KG1 (cell line): ENCODE data around the gene THADA.

Experiments used
- DNase-seq: peaks from one replicate; lab custom pipeline; 2025; lab: John Stamatoyannopoulos, UW

Gene THADA

DNA sequence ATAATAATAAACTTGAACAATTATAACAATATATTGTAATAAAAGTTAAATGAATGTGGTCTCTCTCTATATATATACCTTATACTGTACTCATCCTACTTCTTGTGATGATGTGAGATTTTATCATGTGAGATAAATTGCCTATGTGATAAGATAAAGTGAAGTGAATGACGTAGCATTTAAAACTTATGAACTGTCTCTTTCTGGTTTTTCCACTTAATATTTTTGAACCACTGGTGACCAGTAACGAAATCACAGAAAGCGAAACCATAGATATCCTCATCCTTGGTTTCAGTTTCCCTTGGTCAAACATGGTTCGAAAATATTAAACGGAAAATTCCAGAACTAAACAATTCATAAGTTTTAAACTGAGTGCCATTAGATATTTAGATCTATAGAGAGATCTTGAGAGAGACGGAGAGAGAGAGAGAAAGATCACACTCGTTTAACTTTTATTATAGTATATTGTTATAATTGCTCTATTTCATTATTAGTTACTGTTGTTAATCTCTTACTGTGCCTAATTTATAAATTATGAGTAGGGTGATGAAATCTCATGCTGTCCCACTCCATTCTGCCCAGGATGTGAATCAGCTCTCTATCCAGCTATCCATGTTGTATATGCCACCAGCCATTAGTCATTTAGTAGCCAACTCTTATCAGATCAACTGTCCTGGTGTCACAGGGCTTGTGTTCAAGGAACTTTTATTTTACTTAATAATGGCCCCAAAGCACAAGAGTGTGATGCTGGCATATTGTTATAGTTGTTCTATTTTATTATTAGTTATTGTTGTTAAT is 156.8 kb downstream of the THADA start:
- no peak for DNase-seq

DNA sequence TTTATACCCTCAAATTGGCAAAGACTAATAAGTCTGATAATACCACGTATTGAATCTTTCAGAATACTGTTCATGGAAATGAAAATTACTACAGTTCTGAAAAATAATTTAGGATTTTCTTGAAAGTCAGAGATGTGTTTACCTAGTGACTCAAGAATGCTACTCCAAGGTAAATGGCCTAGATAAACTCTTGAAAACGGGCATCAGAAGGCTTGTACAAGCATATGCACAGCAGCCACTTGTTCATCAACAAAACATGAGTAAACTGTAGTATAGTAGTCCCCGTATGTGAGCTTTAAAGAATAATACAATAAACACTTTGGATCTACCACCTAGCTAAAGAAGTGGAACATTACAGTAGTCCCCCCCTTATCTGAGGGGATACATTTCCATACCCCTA is 157.5 kb downstream of the THADA start:
- no peak for DNase-seq

DNA sequence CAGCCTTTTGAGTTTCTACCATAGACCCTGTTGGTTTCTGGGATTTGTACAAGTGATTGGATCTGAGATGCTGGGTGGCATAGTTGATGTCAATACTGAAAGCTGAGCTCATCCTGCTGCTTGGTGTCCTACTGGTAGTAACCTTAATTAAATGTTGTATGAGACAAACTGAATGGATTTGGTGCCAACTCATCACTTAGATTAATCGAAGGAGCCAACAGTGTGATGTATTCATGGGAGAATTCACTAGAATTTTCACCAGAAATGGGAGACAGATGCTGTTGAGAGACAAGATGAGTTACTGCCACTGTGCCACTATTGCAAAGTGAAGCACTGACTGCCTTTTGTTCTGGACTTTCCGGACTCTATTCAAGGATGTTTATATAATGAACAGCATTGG is 158.5 kb downstream of the THADA start:
- no peak for DNase-seq

DNA sequence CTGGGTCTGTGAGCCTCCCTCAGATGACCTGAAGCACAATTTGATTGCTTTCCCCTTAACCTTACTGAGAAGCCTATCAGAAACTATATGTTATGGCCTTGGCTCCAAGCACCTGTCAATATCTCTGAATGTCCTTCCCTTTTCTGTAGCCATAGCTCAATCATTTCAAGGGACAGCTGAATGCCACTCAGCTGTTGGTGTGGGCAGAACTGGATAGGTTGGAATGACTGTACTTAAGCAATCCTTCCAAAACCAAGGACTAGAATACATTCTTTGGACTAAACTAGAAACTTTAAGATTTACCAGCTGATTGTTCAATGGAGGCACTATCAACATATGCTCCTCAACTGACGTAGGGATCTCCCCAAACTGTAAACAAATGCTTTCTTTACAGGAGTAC is 159.4 kb downstream of the THADA start:
- DNase-seq: no peak

DNA sequence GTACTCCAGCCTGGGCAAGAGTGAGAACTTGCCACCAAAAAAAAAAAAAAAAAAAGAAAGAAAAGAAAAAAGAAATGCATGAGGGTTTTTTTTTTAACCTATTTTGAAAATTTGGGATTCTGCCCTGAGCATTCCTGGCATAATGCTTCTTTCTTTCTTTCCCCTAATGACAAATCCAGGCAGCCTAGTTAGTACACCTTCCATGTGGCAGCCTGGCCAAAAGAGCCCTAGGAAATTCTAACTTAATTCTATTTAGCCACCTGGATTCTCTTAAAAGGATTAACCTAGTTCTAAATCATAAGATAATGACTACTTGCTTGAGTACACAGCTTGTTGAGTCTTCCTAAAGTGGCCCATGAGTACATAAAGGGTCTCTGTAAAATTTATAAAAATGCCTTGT is 160.1 kb downstream of the THADA start:
- no peak for DNase-seq

DNA sequence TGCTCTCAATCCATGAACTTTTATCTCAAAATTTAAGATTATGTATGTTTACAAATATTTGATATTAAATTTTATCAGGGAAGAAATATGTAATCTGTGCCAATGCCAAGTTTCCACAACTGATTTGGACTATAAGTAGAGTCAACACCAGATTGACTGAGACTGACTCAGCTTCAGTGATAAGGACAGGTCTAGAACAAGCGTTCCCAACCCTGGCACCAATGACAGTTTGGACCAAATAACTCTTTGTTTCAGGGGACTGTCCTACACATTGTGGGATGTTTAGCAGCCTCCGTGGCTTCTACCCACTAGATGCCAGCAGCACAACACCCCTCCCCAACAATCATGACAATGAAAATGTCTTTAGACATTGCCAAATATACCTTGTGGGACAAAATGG is 165.3 kb downstream of the THADA start:
- no peak for DNase-seq

DNA sequence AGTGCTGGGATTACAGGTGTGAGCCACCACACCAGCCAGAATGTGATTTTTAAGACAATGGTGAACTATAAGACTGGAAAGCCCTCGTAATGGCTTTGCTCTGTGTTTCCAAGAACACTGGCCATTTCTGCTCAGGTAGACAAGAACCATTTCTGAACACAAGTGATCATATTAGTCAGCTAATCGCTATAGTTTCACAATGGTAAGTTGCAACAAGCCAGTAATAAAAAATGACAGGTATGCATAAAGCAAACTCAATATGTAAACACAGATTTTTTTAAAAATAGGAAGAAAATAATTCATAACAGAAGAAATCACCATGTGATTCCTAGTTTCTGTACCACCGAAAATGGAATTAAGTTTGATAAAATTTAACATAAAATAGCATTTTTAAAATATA is 166.5 kb downstream of the THADA start:
- DNase-seq: no peak

DNA sequence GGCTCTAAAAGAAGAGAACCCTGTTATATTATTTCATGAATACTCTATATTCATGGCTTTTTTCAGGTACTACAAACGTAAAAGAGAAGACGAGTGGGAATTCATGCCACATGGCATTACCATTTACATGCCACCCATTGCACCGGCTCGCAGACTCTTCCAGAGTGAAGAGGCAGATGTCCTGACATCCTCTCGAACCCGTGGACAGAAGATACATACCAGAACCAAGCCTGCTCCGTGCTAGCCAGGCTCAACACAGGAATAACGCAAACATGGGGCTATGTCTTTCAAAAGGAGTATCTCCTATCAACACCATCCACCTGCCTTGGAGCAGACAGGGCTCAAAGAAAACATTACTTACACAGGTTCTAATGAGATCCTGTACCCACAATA is 168.8 kb downstream of the THADA start:
- no peak for DNase-seq

DNA sequence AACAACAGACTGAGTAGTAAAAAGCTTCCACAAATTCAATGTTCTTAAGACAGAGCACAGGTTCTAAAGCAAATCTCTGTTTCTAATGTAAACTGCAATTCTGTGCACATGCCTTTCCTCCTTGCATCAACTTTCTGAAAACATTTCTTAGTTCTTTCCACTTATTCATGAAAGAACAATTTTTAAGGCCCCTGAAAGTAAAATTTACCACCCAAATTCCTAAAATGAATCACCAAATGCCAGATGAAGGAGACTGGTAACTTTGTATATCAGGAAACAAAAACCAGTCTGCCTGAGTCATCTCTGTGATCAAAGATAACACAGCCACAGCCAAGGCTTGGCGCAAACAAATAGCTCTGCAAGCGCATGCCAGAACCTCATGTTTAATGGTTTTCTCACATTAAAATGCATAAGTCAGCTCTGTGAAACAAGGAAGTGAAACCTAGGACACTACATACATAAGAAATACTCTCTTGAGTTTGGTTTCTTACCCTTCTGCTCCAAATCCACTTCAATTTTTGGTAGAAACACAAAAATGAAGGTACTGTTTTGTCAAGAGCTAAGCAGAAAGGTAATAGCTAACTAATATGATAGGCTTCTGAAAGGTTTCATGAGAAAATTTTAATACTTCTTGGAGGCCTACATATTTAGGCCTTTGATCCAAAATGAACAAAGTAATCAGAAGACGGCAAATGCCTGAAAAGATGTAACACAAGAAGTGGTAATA is 169.4 kb downstream of the THADA start:
- DNase-seq: peak; percentile 65

DNA sequence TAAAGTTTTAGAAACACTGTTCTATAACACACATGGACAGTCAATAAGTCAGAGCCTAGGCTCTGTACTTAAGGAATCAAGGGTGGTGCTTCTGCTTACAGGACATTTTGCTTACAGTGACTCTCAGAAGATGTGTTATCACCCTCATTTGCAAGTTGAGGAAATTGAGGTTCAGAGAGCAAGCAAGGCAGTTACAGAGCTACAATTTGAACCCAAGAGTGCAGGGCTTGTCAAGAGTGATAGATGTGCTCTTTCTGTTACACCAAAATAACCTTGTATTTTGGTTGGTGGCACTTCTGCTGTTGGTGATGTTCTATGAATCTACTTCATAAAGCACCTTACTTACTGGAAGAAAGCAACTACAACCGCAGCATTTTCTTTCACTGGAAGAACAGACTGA is 170.2 kb downstream of the THADA start:
- DNase-seq: no peak

DNA sequence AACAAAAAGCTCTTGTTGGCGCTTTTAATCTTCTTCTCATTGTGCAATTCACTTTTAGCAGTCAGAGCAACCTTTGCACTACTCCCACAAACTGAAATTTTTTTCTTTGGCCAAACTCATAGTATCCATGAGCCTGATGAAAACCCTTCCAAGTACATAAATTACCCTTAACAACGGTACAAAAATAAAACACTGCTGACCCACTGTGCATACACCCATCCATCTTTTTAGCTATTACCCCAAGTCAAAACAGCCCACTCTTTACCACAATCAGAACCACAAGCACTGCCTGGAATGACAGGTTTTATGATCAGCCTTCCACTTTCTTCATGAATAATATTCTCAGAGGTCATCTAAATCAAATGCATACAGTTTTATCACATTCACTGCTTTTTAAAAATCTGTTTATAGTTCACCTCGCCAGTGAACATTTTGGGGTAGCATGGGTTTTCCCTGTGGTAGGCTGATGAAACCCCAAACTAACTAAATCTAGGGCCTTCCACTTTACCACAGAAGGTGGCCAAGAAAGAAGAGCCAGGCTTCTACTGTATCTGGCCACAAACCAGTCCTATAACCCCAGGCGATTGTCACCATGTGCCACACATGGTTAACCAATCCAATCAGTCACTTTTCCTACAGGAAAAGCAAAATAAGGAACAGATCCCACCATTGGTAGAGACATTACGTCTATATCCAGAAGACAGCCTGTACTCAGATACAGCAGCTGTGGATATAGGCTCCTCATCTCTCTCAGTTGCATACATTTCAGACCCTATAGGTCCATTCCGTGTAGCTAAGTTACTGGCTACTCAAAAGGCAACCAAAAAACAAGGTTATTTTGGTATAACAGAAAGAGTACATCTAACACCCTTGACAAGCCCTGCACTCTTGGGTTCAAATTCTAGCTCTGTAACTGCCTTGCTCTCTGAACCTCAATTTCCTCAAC is 171.3 kb downstream of the THADA start:
- DNase-seq: no peak

DNA sequence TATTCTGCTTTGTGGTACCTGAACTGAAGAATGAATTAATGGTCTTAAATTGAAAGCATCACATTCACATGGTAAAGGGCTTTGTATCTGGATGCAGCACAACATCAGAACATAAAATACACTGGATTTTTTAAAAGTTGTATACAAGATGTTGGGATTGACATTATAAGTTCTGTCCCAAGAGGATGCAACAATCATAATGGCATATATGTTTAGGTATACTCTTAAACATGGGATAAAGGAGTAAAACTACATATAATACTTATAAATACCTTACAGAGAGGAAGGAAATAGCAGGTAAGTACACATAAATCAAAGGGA is 171.9 kb downstream of the THADA start:
- no peak for DNase-seq

DNA sequence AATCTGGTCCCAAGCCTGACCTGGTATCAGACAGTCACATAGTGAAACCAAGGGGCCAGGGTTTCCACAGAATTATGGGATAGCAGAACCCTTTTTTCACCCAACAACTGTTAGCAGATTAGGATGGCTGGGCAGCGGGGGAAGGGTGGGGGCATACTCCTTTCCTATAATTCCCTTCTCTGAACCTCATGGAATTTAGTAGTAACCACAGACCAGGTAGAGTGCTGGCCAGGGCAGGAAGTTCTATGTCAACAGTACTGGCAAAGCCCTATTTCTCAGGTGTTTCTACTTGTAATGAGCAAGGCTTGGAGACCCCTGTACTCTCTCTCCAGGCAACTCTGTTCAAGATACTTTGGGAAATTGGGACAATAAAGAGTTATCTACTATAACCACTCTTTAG is 174.6 kb downstream of the THADA start:
- no peak for DNase-seq

DNA sequence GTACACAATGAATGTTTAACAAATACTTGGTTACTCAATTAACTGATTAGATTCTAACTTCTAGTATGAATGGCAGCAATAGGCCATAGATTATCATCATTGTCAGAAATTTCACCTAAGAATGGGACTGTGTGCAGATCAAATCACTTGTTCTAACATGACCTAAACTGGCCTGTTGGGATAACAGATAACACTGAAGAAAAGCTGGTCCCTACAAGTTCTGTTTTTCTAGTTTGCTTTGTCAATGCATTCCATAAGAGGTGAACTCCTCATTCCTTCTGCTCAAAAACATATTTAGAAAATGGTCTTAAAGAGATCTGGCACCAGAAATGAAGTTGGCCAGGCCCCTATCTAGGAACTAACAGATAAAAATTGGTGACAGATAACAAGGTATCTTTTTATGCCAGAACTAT is 175.4 kb downstream of the THADA start:
- no peak for DNase-seq

DNA sequence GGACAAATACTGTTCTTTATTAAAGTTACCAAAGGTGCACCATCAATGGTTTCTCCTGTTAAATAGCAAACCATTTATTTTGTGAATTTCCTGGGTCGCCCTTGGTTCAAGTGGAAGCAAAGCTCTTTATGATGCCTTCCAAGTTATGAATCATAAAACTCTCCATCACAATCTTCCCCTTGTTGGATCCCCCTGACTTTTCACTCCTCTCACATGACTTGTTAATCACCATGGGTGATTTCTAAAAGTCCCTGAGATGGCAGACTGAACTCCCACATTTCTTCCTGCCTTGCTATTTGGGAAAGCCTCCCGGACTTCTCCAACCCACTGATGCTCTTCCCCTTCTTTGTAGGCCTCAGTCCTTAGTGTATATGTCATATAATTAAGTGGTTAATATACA is 176.0 kb downstream of the THADA start:
- DNase-seq: no peak

DNA sequence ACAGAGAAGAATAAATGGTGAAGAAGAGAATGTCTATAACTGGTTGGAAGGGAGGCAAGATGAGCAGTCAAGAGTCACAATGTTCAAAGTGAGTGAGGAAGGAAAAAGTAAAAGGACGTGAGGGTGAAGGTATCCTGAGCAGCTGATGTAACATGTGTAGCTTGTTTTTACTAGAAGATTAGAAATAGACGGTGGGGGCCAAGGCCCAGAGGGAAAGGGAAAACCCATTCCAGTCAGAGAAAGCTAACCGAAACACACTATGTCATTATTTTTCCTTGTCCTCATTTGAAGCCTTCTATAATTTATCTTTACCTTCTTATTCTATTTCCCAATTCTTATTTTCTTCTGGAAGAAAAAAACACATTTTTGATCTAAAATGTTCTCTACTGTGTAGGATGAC is 176.6 kb downstream of the THADA start:
- no peak for DNase-seq

DNA sequence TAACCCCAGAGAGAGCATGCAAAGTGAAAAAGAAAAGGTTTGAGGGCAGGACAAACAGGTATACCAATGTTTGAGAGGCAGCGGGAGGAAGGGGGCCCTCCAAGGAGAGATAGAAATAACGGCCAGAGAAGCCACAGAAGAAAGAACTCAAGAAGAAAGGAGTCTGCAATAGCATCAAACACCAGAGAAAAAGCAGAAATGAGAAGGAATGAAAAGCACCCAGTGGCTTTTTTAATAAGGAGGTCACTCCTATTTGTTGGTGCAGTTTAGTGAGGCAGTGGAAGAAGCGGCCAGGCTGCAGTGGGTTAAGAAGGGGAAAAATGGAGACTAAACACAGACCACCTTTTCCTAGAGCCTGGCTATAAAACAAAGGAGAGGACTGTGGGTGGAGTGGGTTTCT is 177.2 kb downstream of the THADA start:
- no peak for DNase-seq

DNA sequence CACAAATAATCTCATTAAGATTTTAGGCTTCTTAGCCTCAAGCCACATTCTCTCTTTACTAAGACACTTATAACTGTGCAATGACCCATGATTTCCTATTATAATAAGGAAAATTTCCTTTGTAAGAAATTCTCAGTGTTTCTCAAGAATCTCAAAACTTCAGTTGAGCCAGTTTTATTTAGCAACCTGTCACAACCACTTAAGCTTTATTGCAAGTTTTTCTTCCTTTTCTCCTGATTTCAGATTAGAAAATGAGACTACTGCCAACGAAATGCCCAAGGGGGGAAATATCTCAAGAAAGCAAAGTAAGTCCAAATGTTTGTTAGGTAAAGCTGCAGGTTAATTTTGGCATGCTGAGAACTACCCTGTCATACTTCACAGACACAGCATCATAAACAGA is 178.5 kb downstream of the THADA start:
- DNase-seq: no peak

DNA sequence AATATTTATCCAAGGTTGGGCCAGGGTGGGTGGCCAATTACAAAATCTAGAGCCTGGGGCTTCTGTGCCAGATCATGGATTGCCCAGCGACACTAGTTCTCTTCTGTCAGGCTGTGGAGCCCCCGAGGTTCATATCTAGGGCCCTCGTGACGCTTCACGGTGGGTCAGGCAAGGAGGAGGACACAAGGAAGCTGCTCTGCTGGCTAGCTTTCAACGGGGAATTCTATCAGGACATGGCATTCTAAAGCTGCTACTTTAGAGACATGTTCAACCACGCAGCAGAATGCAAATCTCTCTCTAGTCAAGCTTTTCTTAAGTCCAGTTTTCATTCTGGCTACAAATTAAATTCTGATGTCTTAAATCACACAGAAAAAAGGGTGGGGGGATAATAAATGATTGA is 180.2 kb downstream of the THADA start:
- no peak for DNase-seq

DNA sequence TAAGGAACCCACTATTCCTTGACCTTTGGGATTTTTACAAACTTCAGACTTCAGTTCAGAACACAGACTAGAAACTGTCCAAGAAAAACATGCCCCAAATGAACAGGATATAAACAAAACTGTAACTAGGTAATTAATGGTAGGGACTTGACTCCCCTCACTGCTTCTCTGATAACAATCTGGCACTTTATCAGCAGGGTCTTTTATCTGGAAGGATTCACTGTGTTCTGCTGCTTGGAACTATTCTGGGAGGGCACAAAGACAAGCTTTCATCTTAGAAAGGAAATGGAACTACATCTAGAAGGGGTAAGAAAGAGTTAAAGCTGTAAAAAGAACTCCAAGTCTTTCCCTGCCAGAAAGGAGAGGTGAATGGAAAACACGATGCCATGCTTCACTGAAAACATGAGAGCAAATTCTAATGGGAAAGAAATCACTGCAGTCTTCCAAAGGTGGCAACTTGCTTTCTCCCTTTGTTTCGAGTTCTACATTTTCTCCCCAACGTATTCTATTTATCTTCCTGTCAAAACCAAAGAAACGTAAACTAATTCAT is 181.2 kb downstream of the THADA start:
- no peak for DNase-seq

DNA sequence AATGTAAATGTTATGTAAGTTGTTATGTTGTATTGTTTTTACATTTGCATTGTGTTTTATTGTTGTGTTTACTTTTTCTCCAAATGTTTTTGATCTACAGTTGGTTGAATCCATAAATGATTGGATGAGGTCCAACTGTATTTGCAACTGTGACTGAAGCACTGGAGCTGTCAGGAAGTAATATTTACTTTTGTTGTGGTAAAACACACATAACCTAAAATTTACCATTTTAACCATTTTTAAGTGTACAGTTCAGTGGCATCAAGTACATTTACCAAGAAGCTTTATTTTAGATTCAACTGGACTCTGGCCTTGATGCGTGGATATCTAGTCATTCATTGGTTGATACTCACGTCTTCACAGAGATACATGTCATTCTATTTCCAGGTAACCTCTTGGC is 181.8 kb downstream of the THADA start:
- DNase-seq: no peak

DNA sequence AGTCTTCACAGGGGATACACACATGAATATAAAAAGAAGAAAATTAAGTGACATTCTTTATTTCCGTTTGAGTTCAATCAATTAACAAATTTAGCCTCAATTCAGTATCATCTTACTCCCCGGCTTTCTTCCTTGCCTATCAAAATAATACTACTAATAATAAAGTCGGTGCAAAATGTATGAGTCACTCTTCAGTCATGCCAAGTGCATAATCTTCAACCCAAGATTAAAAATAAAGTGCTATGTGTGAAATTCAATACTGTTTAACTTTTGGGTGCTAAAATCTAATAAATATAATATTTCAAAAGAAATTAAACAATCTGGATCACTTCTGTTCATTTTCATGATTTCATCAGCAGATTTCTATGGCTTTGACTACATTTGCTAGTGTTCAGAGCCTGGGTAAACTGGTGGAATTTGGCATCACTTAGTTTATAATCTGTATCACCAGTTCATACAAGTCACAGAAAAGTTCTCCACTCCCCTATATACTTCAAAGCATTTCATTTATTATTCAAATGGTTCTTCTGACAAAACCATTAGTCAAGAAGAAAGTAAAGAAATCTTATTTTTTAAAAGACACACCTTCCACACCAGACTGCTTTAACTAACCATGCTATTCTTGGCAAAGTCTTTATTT is 183.6 kb downstream of the THADA start:
- DNase-seq: no peak
